Activated B cell treated with CpG ODN at 0.5 μM for 24 hours (primary cell): Measurements from ENCODE around the gene ARHGEF11. TPM values are rescaled to one million over a fixed set of nuclear protein-coding genes. Genes with fewer than 3 reads are reported as not detected.

Experiments used
- ATAC-seq: fragments of 200-7000 bp; cut with Tn5 transposase; one replicate; pipeline ENCODE4 v1.10.0; 2021; ENCODE audit warnings: low read depth, mild to moderate bottlenecking, moderate library complexity
- CTCF ChIA-PET: fragments of 350-600 bp; sonication (Branson Sonifier 250); formaldehyde crosslinking; loops from one replicate; lab custom pipeline; 2021; ENCODE audit warnings: antibody characterized with exemption; lab: Charles Lee
- POLR2A ChIA-PET: fragments of 350-600 bp; sonication (Branson Sonifier 250); formaldehyde crosslinking; loops from one replicate; lab custom pipeline; 2021; ENCODE audit warnings: antibody characterized with exemption; lab: Charles Lee
- DNase-seq: peaks from one replicate; pipeline ENCODE4 v3.0.0; 2022
- H3K27ac Mint-ChIP-seq: one replicate; pipeline ENCODE4 v1.8.0; 2020; ENCODE audit warnings: mixed read lengths
- H3K27me3 Mint-ChIP-seq: one replicate; pipeline ENCODE4 v1.8.0; 2021; ENCODE audit warnings: mixed read lengths
- H3K36me3 Mint-ChIP-seq: one replicate; pipeline ENCODE4 v1.8.0; 2021; ENCODE audit warnings: low read depth, mixed read lengths
- H3K4me1 Mint-ChIP-seq: one replicate; pipeline ENCODE4 v1.8.0; 2021; ENCODE audit warnings: mixed read lengths
- H3K4me3 Mint-ChIP-seq: one replicate; pipeline ENCODE4 v1.8.0; 2020; ENCODE audit warnings: mild to moderate bottlenecking, mixed read lengths
- H3K9me3 Mint-ChIP-seq: one replicate; pipeline ENCODE4 v1.8.0; 2020; ENCODE audit warnings: mixed read lengths
- CTCF ChIP-seq: fragments of 200-600 bp; IDR thresholded peaks from one replicate; pipeline ENCODE4 v1.8.0; 2022; ENCODE audit warnings: antibody characterized with exemption, mild to moderate bottlenecking
- intact Hi-C: fragments of 100-400 bp; cut with micrococcal nuclease; formaldehyde crosslinking; loops from one replicate; pipeline ENCODE4 v1.15.1; 2024
- total RNA-seq: library from RNA; stranded (reverse); gene quantifications from 2 replicates; pipeline ENCODE4 v1.2.3, GENCODE V29; 2022

Gene ARHGEF11, protein sequence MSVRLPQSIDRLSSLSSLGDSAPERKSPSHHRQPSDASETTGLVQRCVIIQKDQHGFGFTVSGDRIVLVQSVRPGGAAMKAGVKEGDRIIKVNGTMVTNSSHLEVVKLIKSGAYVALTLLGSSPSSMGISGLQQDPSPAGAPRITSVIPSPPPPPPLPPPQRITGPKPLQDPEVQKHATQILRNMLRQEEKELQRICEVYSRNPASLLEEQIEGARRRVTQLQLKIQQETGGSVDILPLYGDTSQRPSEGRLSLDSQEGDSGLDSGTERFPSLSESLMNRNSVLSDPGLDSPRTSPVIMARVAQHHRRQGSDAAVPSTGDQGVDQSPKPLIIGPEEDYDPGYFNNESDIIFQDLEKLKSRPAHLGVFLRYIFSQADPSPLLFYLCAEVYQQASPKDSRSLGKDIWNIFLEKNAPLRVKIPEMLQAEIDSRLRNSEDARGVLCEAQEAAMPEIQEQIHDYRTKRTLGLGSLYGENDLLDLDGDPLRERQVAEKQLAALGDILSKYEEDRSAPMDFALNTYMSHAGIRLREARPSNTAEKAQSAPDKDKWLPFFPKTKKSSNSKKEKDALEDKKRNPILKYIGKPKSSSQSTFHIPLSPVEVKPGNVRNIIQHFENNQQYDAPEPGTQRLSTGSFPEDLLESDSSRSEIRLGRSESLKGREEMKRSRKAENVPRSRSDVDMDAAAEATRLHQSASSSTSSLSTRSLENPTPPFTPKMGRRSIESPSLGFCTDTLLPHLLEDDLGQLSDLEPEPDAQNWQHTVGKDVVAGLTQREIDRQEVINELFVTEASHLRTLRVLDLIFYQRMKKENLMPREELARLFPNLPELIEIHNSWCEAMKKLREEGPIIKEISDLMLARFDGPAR (N-terminal part only)
- 0.95 and 1.8 TPM in 2 replicates for total RNA-seq

GRCh38 chr1:157045250-157046218, at the start of gene ARHGEF11:
ARHGEF11 (minus strand) TSS chr1:157045742; CDS start chr1:157044330, 1,412 bp downstream.
- POLR2A ChIA-PET, result no interaction called here

GRCh38 chr1:157095091-157095490, 49.5 kb upstream of the ARHGEF11 start:
- Mint-ChIP-seq H3K27me3 (peaks cover 6% of the 10 kb centered on the region), H3K36me3 (no peaks in the 10 kb centered on the region), H3K4me1 (no peaks in the 10 kb centered on the region), H3K4me3 (no peak overlapping the region), H3K27ac (no peak overlapping the region), H3K9me3 (no peaks in the 10 kb centered on the region)
- intact Hi-C loops, result no loop called here
- CTCF ChIA-PET, result interaction anchor here (1.0 to 5.9 kb wide), 2 partner anchors 61 to 400 kb away, joined by 3 to 42 read pairs; no protein-coding TSS in a partner anchor
- POLR2A ChIA-PET, result no interaction called here
- no peak for ATAC-seq
- TF ChIP-seq CTCF, result no peak
- DNase-seq, result no peak

More at GRCh38 chr1:157045250-157046218, at the start of gene ARHGEF11:
- Mint-ChIP-seq H3K27ac (no peak within 1 kb of the TSS), H3K9me3 (no peaks in the 10 kb centered on the region), H3K36me3 (no peaks in the 10 kb centered on the region), H3K27me3 (peaks cover 62% of the 10 kb centered on the region), H3K4me1 (peaks cover 11% of the 10 kb centered on the region), H3K4me3 (peak within 1 kb of the TSS; percentile 89)
- TF ChIP-seq CTCF, result no peak
- intact Hi-C loops, result no loop called here
- DNase-seq (peak; percentile 34), ATAC-seq (peak; percentile 56)
- CTCF ChIA-PET, result no interaction called here

GRCh38 chr1:157092831-157093230, 47.3 kb upstream of the ARHGEF11 start:
- CTCF ChIA-PET, result interaction anchor here (5.9 kb wide), 1 partner anchor 63 kb away, joined by 42 read pairs; no protein-coding TSS in a partner anchor
- TF ChIP-seq CTCF, result no peak
- H3K4me3 Mint-ChIP-seq, result no peak overlapping the region
- POLR2A ChIA-PET, result interaction anchor here (1.0 kb wide), 1 partner anchor 63 kb away, joined by 3 read pairs; no protein-coding TSS in a partner anchor
- H3K9me3 Mint-ChIP-seq, result no peaks in the 10 kb centered on the region
- H3K4me1 Mint-ChIP-seq, result no peaks in the 10 kb centered on the region
- H3K27ac Mint-ChIP-seq, result no peak overlapping the region
- DNase-seq (no peak), ATAC-seq (no peak)
- peaks cover 11% of the 10 kb centered on the region for H3K27me3 Mint-ChIP-seq
- intact Hi-C loops, result no loop called here
- H3K36me3 Mint-ChIP-seq, result no peaks in the 10 kb centered on the region

DNA sequence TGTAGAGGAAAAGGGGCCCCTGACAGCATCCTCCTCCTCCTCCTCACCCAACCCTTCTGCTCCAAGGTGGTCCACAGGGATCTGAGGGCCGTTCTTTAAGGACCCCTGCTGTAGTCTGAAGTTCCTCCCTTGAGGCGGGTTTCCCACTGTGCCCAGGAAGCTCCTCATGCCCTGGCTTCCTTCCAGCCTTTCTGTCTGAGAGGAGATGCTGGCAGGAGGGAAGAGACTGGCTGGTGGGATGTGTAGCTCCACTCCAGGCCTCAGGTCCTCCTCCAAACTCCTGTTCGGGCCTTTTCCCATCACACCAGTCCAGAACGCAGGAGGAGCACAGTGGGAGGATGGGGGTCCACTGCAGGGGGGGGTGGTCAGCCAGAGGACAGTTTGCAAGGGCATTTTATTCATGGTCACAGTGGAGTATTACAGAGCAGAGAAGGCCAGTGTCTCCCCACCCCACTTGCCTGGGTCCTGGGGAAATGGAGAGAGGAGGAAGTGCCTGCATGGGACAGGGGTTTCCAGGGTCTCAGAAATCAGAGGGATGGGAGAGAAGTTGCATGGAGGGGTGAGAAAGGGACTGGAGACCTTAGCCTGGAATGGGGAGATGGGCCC, 46.2 kb upstream of the ARHGEF11 start:
- DNase-seq, result no peak
- intact Hi-C loops, result loop anchor here (2.0 kb wide), 1 partner anchor 405 kb away; no protein-coding TSS in a partner anchor
- no peak overlapping the region for H3K4me3 Mint-ChIP-seq
- POLR2A ChIA-PET, result interaction anchor here (0.6 kb wide), 1 partner anchor 372 kb away, joined by 4 read pairs; no protein-coding TSS in a partner anchor
- H3K36me3 Mint-ChIP-seq, result no peaks in the 10 kb centered on the region
- H3K27ac Mint-ChIP-seq, result no peak overlapping the region
- no peak for ATAC-seq
- H3K27me3 Mint-ChIP-seq, result peaks cover 11% of the 10 kb centered on the region
- no peak for TF ChIP-seq CTCF
- no peaks in the 10 kb centered on the region for H3K9me3 Mint-ChIP-seq
- H3K4me1 Mint-ChIP-seq, result no peaks in the 10 kb centered on the region
- CTCF ChIA-PET, result interaction anchor here (0.8 to 6.9 kb wide), 3 partner anchors 41 to 63 kb away, joined by 3 to 388 read pairs (median 21); no protein-coding TSS in a partner anchor
